Measurements from ENCODE around the gene GRIN1.

The GRIN1 gene

DNA sequence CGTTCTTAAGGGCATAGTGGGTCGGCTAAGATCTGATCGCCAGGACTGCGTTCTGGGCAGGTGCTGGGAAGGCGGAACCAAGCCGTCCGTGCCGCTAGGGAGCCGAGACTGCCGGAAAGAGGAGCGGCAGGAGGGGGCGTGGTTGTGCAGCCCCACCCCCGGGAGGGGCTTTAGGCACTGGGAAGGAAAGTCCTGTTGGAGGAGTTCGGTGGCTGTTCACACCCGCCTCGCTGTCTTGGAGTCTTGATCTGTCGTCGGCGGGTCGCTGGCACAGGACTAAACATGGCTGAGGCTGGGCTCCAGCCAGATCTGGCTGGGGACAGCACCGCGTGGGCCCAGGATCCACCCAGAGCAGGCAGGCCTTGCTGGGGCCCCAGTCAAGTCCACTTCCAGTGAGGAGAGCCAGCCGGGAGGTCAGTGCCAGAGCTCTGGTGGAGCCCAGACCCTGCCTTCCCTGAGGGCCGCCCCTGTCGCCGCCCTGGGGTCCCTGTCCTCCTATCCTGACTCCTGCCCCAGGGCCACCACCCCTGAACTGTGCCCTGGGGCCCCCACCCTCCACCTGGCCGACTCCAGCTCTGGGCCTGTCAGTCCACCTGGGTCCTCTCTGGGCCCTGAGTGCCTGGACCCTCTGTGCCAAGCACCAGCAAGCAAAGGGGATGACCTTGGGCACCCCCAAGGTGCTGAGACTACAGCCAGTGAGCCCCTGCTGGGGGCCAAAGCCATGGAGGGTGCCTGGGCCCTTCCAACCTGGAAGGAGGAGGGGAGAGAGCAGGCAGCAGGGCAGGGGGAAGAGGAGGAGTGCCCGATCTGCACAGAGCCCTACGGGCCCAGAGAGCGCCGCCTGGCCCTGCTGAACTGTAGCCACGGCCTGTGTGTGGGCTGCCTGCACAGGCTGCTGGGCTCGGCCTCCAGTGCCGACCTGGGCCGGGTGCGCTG, 78.6 kb downstream of the GRIN1 start:
- DNase-seq (ENCODE audit: low read depth) = no peak

DNA sequence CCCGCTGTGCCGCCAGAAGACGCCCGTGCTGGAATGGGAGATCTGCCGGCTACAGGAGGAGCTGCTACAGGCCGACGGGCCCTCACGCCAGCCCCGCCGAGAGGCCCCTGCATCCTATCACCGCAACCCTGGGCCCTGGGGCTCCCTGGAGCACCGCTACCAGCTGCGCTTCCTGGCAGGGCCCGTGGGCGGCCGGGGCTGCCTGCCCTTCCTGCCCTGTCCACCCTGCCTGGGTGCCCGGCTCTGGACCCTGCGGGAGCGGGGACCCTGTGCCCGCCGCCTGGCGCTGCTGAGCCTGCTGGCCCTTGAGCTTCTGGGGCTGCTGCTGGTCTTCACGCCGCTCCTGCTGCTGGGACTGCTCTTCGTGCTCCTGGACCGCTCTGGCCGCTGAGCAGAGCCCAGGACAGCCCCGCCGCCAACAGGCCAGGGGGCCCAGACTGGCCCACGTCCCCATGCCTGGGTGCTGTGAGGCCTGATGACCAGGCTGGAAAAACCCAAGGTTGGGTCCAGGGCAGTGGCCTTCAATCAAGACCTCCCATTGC, 79.3 kb downstream of the GRIN1 start:
- no peak for DNase-seq (ENCODE audit: low read depth)
